Sigmoid colon (tissue), 3 donors: ENCODE measurements around the gene ALDH3B2.
"Not testable (repeated sequence)": the region's sequence is repeated elsewhere in the genome, so short reads cannot be mapped to it uniquely, and the experiment has no call there.

Experiments
- CTCF ChIP-seq, 4 experiments: fragments of 450-650 bp in 3 of 4; fragments of 200-600 bp in 1 of 4; IDR thresholded peaks; one replicate each; pipeline ENCODE4 v1.5.1; 2016 to 2019; ENCODE audit warnings: antibody characterized with exemption in 4 of 4, mild to moderate bottlenecking in 3 of 4, moderate library complexity in 2 of 4
- POLR2A ChIP-seq, 2 donors: fragments of 450-650 bp; IDR thresholded peaks; one replicate each; pipeline ENCODE4 v1.6.1; 2016; ENCODE audit warnings: antibody characterized with exemption in 2 of 2, mild to moderate bottlenecking in 2 of 2, moderate library complexity in 2 of 2

DNA sequence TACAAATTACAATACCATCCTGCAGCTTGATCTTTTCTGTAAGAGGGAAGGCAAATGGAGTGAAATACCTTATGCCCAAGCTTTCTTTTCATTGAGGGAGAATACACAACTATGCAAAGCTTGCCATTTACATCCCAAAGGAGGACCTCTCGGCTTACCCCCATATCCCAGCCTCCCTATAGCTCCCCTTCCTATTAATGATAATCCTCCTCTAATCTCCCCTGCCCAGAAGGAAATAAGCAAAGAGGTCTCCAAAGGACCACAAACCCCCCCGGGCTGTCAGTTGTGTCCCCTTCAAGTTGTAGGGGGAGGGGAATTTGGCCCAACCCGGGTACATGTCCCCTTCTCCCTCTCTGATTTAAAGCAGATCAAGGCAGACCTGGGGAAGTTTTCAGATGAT lies 52.5 kb downstream of the ALDH3B2 start:
- TF ChIP-seq POLR2A, CTCF (IDR thresholded peaks at IDR 0.05): not testable (repeated sequence)
